ENCODE data around the gene ADORA1. TPM values are rescaled to one million over a fixed set of nuclear protein-coding genes. Genes with fewer than 3 reads are reported as not detected.

Gene ADORA1
- total RNA-seq, 1 experiment from 2014 or later, result 0.17 TPM

GRCh38 chr1:203181586-203182386 is 54.3 kb downstream of the ADORA1 start:
- no peak for DNase-seq (ENCODE audit: extremely low read depth, low read depth)

GRCh38 chr1:203182387-203182953 is 54.9 kb downstream of the ADORA1 start:
- DNase-seq (ENCODE audit: extremely low read depth, low read depth), result no peak

- no peak for DNase-seq (ENCODE audit: extremely low read depth, low read depth)
Measured at GRCh38 chr1:203183828-203184227, 56.3 kb downstream of the ADORA1 start.

GRCh38 chr1:203184467-203184866 is 56.9 kb downstream of the ADORA1 start:
- DNase-seq (ENCODE audit: extremely low read depth, low read depth), result no peak

- DNase-seq (ENCODE audit: extremely low read depth, low read depth), result no peak
Measured at GRCh38 chr1:203185061-203185461, 57.5 kb downstream of the ADORA1 start.

GRCh38 chr1:203185585-203185984 is 58.1 kb downstream of the ADORA1 start:
- no peak for DNase-seq (ENCODE audit: extremely low read depth, low read depth)

GRCh38 chr1:203186091-203186445 is 58.5 kb downstream of the ADORA1 start:
- no peak for DNase-seq (ENCODE audit: extremely low read depth, low read depth)

GRCh38 chr1:203186446-203187303 is 59.1 kb downstream of the ADORA1 start, which contains the start of gene CHI3L1:
Gene CHI3L1, minus strand, starts transcription at chr1:203186704. Its CDS starts 81 bp downstream, at chr1:203186623.
- DNase-seq (ENCODE audit: extremely low read depth, low read depth), result no peak

GRCh38 chr1:203187304-203187685 is 59.8 kb downstream of the ADORA1 start:
- no peak for DNase-seq (ENCODE audit: extremely low read depth, low read depth)

GRCh38 chr1:203187689-203188264 is 60.3 kb downstream of the ADORA1 start:
- DNase-seq (ENCODE audit: extremely low read depth, low read depth), result no peak

- DNase-seq (ENCODE audit: extremely low read depth, low read depth), result no peak
Measured at GRCh38 chr1:203188686-203189232, 61.2 kb downstream of the ADORA1 start.

GRCh38 chr1:203189951-203190352 is 62.4 kb downstream of the ADORA1 start:
- DNase-seq (ENCODE audit: extremely low read depth, low read depth), result no peak

- no peak for DNase-seq (ENCODE audit: extremely low read depth, low read depth)
Measured at GRCh38 chr1:203190949-203191348, 63.4 kb downstream of the ADORA1 start.

GRCh38 chr1:203196371-203196770 is 68.8 kb downstream of the ADORA1 start:
- no peak for DNase-seq (ENCODE audit: extremely low read depth, low read depth)

- DNase-seq (ENCODE audit: extremely low read depth, low read depth), result no peak
Measured at GRCh38 chr1:203197625-203198024, 70.1 kb downstream of the ADORA1 start.

GRCh38 chr1:203199002-203199401 is 71.5 kb downstream of the ADORA1 start:
- no peak for DNase-seq (ENCODE audit: extremely low read depth, low read depth)

- DNase-seq (ENCODE audit: extremely low read depth, low read depth), result no peak
Measured at GRCh38 chr1:203199481-203199815, 71.9 kb downstream of the ADORA1 start.

- DNase-seq (ENCODE audit: extremely low read depth, low read depth), result no peak
Measured at GRCh38 chr1:203199816-203200571, 72.5 kb downstream of the ADORA1 start.

GRCh38 chr1:203200916-203201315 is 73.4 kb downstream of the ADORA1 start:
- no peak for DNase-seq (ENCODE audit: extremely low read depth, low read depth)

- no peak for DNase-seq (ENCODE audit: extremely low read depth, low read depth)
Measured at GRCh38 chr1:203201516-203202205, 74.1 kb downstream of the ADORA1 start.
